Stimulated activated CD4-positive, alpha-beta T cell treated with anti-CD3 and anti-CD28 coated beads, TNF-alpha, amount 100 ng/mL, for 4 hours (primary cell): ENCODE data around the gene ADARB2.
"Not testable (repeated sequence)": the region's sequence is repeated elsewhere in the genome, so short reads cannot be mapped to it uniquely, and the experiment has no call there.

Experiments used
- DNase-seq, 3 experiments: peaks; one replicate each; pipeline ENCODE4 v3.0.0-alpha.2; 2020; ENCODE audit warnings: low read depth in 3 of 3

ADARB2 gene

GRCh38 chr10:1643161-1643907 is 94.0 kb downstream of the ADARB2 start:
- no peak for DNase-seq

- no peak for DNase-seq
Observed at GRCh38 chr10:1642600-1643160, 94.6 kb downstream of the ADARB2 start.

GRCh38 chr10:1641402-1641801 is 95.9 kb downstream of the ADARB2 start:
- no peak for DNase-seq

GRCh38 chr10:1638889-1639419 is 98.4 kb downstream of the ADARB2 start:
- no peak for DNase-seq

- DNase-seq: no peak
Observed at GRCh38 chr10:1635340-1635739, 102.0 kb downstream of the ADARB2 start.

- DNase-seq: no peak
Observed at GRCh38 chr10:1634239-1634638, 103.1 kb downstream of the ADARB2 start.

- no peak for DNase-seq
Observed at GRCh38 chr10:1633783-1634182, 103.5 kb downstream of the ADARB2 start.

GRCh38 chr10:1632596-1632995 is 104.7 kb downstream of the ADARB2 start:
- no peak for DNase-seq

- DNase-seq: no peak
Observed at GRCh38 chr10:1632141-1632540, 105.2 kb downstream of the ADARB2 start.

GRCh38 chr10:1631282-1631681 is 106.0 kb downstream of the ADARB2 start:
- no peak for DNase-seq

GRCh38 chr10:1630304-1630703 is 107.0 kb downstream of the ADARB2 start:
- DNase-seq: no peak

- no peak for DNase-seq
Observed at GRCh38 chr10:1629326-1630198, 107.8 kb downstream of the ADARB2 start.

GRCh38 chr10:1628757-1629156 is 108.6 kb downstream of the ADARB2 start:
- DNase-seq: no peak

- no peak for DNase-seq
Observed at GRCh38 chr10:1627945-1628344, 109.4 kb downstream of the ADARB2 start.

GRCh38 chr10:1626835-1627234 is 110.5 kb downstream of the ADARB2 start:
- DNase-seq: no peak

- no peak for DNase-seq
Observed at GRCh38 chr10:1626410-1626809, 110.9 kb downstream of the ADARB2 start.

- no peak for DNase-seq
Observed at GRCh38 chr10:1625731-1626130, 111.6 kb downstream of the ADARB2 start.

GRCh38 chr10:1625079-1625478 is 112.2 kb downstream of the ADARB2 start:
- no peak for DNase-seq

- DNase-seq: no peak
Observed at GRCh38 chr10:1624240-1624639, 113.1 kb downstream of the ADARB2 start.

- no peak for DNase-seq
Observed at GRCh38 chr10:1620803-1621202, 116.5 kb downstream of the ADARB2 start.

GRCh38 chr10:1617376-1618317 is 119.7 kb downstream of the ADARB2 start:
- not testable (repeated sequence) for DNase-seq
